Liver (tissue), 9 donors: ENCODE results near the gene LMF2. TPM values are rescaled to one million over a fixed set of nuclear protein-coding genes. Genes with fewer than 3 reads are reported as not detected.

Source experiments
- DNase-seq: peaks from one replicate; pipeline ENCODE4 v3.0.0-alpha.2; 2017; ENCODE audit warnings: low spot score
- H3K27ac ChIP-seq, 2 donors: one replicate each; pipeline ENCODE4 v1.7.0; 2013; ENCODE audit warnings: inconsistent platforms in 2 of 2, low read length in 2 of 2, control low read depth in 1 of 2, low read depth in 1 of 2, mild to moderate bottlenecking in 1 of 2
- H3K27me3 ChIP-seq, 4 donors: one replicate each; pipeline versions ENCODE4 v1.6.1 to v1.7.0; 2013; ENCODE audit warnings: low read length in 3 of 4, inconsistent platforms in 1 of 4, mild to moderate bottlenecking in 1 of 4, moderate library complexity in 1 of 4; ENCODE audit not compliant: control insufficient read depth in 4 of 4, insufficient read depth in 4 of 4
- H3K36me3 ChIP-seq, 4 donors: one replicate each; pipeline versions ENCODE4 v1.6.1 to v1.7.0; 2013; ENCODE audit warnings: low read length in 3 of 4, mild to moderate bottlenecking in 3 of 4, low read depth in 1 of 4, moderate library complexity in 1 of 4; ENCODE audit not compliant: control insufficient read depth in 4 of 4, insufficient read depth in 3 of 4
- H3K4me1 ChIP-seq, 4 donors: one replicate each; pipeline versions ENCODE4 v1.6.1 to v1.7.0; 2013; ENCODE audit warnings: low read length in 3 of 4, mild to moderate bottlenecking in 3 of 4, moderate library complexity in 1 of 4; ENCODE audit not compliant: control insufficient read depth in 4 of 4, insufficient read depth in 4 of 4
- H3K4me3 ChIP-seq, 3 donors: one replicate each; pipeline versions ENCODE4 v1.6.1 to v1.7.0; 2013; ENCODE audit warnings: low read length in 3 of 3, control low read depth in 1 of 3, low read depth in 1 of 3, mild to moderate bottlenecking in 1 of 3
- H3K9ac ChIP-seq, 2 donors: one replicate each; pipeline ENCODE4 v1.7.0; 2013; ENCODE audit warnings: low read length in 2 of 2, mild to moderate bottlenecking in 2 of 2, moderate library complexity in 2 of 2, control low read depth in 1 of 2, low read depth in 1 of 2
- H3K9me3 ChIP-seq, 4 donors: one replicate each; pipeline versions ENCODE4 v1.6.1 to v1.7.0; 2013; ENCODE audit warnings: low read length in 3 of 4; ENCODE audit not compliant: control insufficient read depth in 4 of 4
- CTCF ChIP-seq: fragments of 150-350 bp; IDR thresholded peaks from 2 replicates; pipeline ENCODE4 v1.5.1; 2017; ENCODE audit warnings: improper control_type of control experiment, low read depth, low read length; ENCODE audit not compliant: missing input control
- EGR1 ChIP-seq, 2 donors: IDR thresholded peaks; 2 replicates each; pipeline ENCODE4 v1.6.1; 2016 to 2018; ENCODE audit warnings: antibody characterized with exemption in 2 of 2, low read depth in 2 of 2
- FOXA1 ChIP-seq: IDR thresholded peaks from 2 replicates; pipeline ENCODE4 v1.6.1; 2016; ENCODE audit warnings: antibody characterized with exemption
- FOXA2 ChIP-seq: IDR thresholded peaks from 2 replicates; pipeline ENCODE4 v1.6.1; 2016; ENCODE audit warnings: antibody characterized with exemption
- GABPA ChIP-seq, 2 donors: IDR thresholded peaks in 1 of 2; conservative IDR thresholded peaks in 1 of 2; 2 replicates each; pipeline ENCODE4 v1.6.1; 2016; ENCODE audit warnings: antibody characterized with exemption in 2 of 2, mild to moderate bottlenecking in 1 of 2, moderate library complexity in 1 of 2
- HNF4A ChIP-seq, 2 donors: conservative IDR thresholded peaks; 2 replicates each; pipeline ENCODE4 v1.6.1; 2016; ENCODE audit warnings: antibody characterized with exemption in 2 of 2, mild to moderate bottlenecking in 2 of 2
- HNF4G ChIP-seq: IDR thresholded peaks from 2 replicates; pipeline ENCODE4 v1.6.1; 2016; ENCODE audit warnings: antibody characterized with exemption
- JUND ChIP-seq, 2 donors: IDR thresholded peaks; 2 replicates each; pipeline ENCODE4 v1.6.1; 2016; ENCODE audit warnings: antibody characterized with exemption in 2 of 2
- MAX ChIP-seq: IDR thresholded peaks from 2 replicates; pipeline ENCODE4 v1.6.1; 2016; ENCODE audit warnings: antibody characterized with exemption
- NR2F2 ChIP-seq: IDR thresholded peaks from 2 replicates; pipeline ENCODE4 v1.6.1; 2016; ENCODE audit warnings: antibody characterized with exemption
- RAD21 ChIP-seq, 2 donors: IDR thresholded peaks; 2 replicates each; pipeline ENCODE4 v1.6.1; 2016; ENCODE audit warnings: antibody characterized with exemption in 2 of 2, mild to moderate bottlenecking in 2 of 2
- RXRA ChIP-seq, 2 donors: IDR thresholded peaks; 2 replicates each; pipeline ENCODE4 v1.6.1; 2017 to 2018; ENCODE audit warnings: antibody characterized with exemption in 2 of 2, mild to moderate bottlenecking in 1 of 2
- SP1 ChIP-seq: IDR thresholded peaks from 2 replicates; pipeline ENCODE4 v1.6.1; 2018; ENCODE audit warnings: antibody characterized with exemption, mild to moderate bottlenecking
- YY1 ChIP-seq: IDR thresholded peaks from 2 replicates; pipeline ENCODE4 v1.6.1; 2016; ENCODE audit warnings: antibody characterized with exemption, mild to moderate bottlenecking
- WGBS: extraction: QIAGEN DNeasy Blood & Tissue Kit; methylation state at CpG from one replicate; pipeline ENCODE4 v1.1.7; 2013; 5-methylcytosine and 5-hydroxymethylcytosine counted together
- polyA plus RNA-seq, 2 donors: library from polyadenylated mRNA; stranded (reverse) in 1 of 2; unstranded in 1 of 2; fragments of 200-250 nt in 1 of 2; fragments of >200 nt in 1 of 2; fragmentation: Nextera tagmentation in 1 of 2; extraction: Ambion mirVana in 1 of 2; gene quantifications; one replicate each; pipeline versions ENCODE4 v1.2.1 to v1.2.3, GENCODE V29; 2013 to 2015
- total RNA-seq, 2 donors: library from RNA; depleted of rRNA; stranded (reverse); fragments of >200 nt; gene quantifications; one replicate each; pipeline ENCODE4 v1.2.3, GENCODE V29; 2014
- TF ChIP-seq, protein P1 (sequence below): IDR thresholded peaks from 2 replicates; pipeline ENCODE4 v1.6.1; 2016; ENCODE audit warnings: antibody characterized with exemption, mild to moderate bottlenecking
- donor health status: healthy.
- donor health status: healthy.
- donor health status: healthy.
- donor health status: healthy.
- donor health status: healthy.

The LMF2 gene
- total and polyA plus RNA-seq, 4 donors: 16.7 to 35.6 (median 25.9) TPM

DNA sequence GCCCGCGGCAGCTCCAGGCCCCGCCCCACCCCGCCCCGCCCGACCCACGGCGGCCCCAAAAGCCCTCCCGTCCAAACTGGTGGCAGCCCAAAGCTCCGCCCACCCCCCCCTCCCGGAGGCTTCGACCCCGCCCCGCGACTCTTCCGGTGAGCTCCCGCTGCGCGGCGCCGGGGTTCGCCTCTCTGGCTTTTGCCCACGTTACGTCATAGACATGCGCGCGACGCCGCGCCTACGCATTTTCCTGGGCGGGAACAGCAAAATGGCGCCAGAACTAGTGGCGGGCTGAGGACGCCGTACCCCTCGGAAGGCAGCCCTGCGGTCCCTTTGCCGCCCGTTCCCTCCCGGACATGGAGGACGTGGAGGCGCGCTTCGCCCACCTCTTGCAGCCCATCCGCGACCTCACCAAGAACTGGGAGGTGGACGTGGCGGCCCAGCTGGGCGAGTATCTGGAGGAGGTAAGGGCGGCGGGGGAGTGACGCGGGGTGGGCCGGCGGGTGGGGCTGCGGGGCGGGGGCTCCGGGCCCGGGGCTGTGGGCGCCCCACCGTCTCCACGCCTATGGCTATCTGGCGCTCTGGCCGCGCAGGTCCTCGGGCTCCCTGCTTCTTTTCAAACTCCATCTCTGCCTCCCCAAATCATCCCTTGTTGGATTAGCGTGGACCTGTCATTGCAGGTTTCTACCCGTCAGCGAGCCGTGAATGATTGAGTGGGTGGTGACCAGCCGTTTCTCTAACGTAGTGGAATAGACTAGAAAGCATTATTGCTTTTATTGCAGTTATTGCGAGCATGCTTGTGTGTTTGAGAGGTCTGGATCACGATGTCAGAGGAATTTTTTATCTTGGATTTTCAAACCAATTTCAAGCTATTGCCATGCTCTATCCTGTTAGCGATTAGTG is 736 bp upstream of the LMF2 start, which contains the start of gene NCAPH2:
Gene NCAPH2, plus strand, starts transcription at position 234 of the 894 bp plus-strand sequence. Its CDS starts 114 bp downstream, at position 348.
- TF ChIP-seq JUND (IDR thresholded peaks at IDR 0.05) (peak in 1 of 2 donors; percentile 38), HNF4G (no peak), HNF4A (conservative IDR thresholded peaks at IDR 0.05) (no peak), FOXA1 (no peak), GABPA (IDR thresholded peaks at IDR 0.05 in 1 of 2, conservative IDR thresholded peaks at IDR 0.05 in 1 of 2) (peak in 1 of 2 donors; percentile 88), RAD21 (IDR thresholded peaks at IDR 0.05) (no peak), CTCF (peak; percentile 7), MAX (no peak), RXRA (IDR thresholded peaks at IDR 0.05) (peak; percentile 15 to 45), YY1 (peak; percentile 98), EGR1 (IDR thresholded peaks at IDR 0.05; ENCODE audit: low read depth in 2 of 2) (peak; percentile 73 to 82), FOXA2 (no peak), SP1 (peak; percentile 40), NR2F2 (no peak)
- TF ChIP-seq, protein P1, sequence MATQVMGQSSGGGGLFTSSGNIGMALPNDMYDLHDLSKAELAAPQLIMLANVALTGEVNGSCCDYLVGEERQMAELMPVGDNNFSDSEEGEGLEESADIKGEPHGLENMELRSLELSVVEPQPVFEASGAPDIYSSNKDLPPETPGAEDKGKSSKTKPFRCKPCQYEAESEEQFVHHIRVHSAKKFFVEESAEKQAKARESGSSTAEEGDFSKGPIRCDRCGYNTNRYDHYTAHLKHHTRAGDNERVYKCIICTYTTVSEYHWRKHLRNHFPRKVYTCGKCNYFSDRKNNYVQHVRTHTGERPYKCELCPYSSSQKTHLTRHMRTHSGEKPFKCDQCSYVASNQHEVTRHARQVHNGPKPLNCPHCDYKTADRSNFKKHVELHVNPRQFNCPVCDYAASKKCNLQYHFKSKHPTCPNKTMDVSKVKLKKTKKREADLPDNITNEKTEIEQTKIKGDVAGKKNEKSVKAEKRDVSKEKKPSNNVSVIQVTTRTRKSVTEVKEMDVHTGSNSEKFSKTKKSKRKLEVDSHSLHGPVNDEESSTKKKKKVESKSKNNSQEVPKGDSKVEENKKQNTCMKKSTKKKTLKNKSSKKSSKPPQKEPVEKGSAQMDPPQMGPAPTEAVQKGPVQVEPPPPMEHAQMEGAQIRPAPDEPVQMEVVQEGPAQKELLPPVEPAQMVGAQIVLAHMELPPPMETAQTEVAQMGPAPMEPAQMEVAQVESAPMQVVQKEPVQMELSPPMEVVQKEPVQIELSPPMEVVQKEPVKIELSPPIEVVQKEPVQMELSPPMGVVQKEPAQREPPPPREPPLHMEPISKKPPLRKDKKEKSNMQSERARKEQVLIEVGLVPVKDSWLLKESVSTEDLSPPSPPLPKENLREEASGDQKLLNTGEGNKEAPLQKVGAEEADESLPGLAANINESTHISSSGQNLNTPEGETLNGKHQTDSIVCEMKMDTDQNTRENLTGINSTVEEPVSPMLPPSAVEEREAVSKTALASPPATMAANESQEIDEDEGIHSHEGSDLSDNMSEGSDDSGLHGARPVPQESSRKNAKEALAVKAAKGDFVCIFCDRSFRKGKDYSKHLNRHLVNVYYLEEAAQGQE: no peak
- Histone ChIP-seq H3K4me1 (peaks cover 11 to 27% (median 24%) of the 10 kb centered on the region in 4 donors), H3K27me3 (no peaks in the 10 kb centered on the region), H3K4me3 (peak within 1 kb of the TSS; percentile 87 to 97 (median 89)), H3K27ac (peak within 1 kb of the TSS; percentile 86 to 90), H3K9me3 (no peaks in the 10 kb centered on the region), H3K36me3 (peaks cover 0 to 13% (median 3%) of the 10 kb centered on the region in 4 donors), H3K9ac (peak within 1 kb of the TSS; percentile 86 to 99)
- under 1% methylated on average over 76 of the region's 76 CpGs for whole genome bisulfite sequencing
- DNase-seq: no peak
